GM12865 (cell line): ENCODE measurements around the gene DNAJB6.

Source experiments
- DNase-seq: peaks from one replicate; pipeline ENCODE4 v3.0.0; 2010; ENCODE audit warnings: low read depth
- H3K4me3 ChIP-seq: 2 replicates; pipeline ENCODE4 v1.5.1; 2011; ENCODE audit warnings: mild to moderate bottlenecking, low read depth, low read length, control low read depth
- TF ChIP-seq, protein P1 (sequence below): IDR thresholded peaks from 2 replicates; pipeline ENCODE4 v1.5.1; 2011; ENCODE audit warnings: low read length, control low read depth, low read depth, inconsistent platforms; ENCODE audit not compliant: insufficient read depth; ENCODE audit errors: missing control alignments

DNAJB6 gene

DNA sequence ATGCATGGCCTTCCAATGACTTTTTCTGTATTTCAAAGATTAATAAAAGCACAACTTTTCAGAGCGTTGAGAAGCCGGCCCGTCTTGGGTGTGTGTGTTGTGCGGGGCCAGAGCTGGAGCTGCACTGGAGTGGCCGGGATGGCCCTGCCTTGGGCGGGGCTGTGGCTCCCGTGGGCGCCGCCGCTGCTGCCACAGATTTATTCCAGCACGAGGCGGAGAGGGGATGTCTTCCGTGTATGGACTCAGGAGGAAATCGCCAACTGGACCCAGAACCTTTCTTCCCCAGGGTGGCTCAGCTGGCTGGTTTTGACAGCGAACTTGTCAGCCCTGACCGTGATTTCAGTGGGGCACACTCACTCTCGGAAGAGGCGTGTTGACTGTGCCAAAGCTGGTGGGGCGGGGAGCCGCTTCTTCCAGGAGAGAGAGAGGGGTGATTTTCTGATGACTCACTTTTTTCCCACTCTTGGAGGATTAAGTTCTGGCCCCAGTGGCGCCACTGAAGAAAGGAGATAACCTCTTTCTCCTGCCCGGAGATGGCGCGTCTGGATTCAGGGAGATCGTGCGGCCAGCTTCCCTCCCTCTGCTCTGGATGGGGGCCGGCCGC is 72.4 kb downstream of the DNAJB6 start:
- TF ChIP-seq, protein P1, sequence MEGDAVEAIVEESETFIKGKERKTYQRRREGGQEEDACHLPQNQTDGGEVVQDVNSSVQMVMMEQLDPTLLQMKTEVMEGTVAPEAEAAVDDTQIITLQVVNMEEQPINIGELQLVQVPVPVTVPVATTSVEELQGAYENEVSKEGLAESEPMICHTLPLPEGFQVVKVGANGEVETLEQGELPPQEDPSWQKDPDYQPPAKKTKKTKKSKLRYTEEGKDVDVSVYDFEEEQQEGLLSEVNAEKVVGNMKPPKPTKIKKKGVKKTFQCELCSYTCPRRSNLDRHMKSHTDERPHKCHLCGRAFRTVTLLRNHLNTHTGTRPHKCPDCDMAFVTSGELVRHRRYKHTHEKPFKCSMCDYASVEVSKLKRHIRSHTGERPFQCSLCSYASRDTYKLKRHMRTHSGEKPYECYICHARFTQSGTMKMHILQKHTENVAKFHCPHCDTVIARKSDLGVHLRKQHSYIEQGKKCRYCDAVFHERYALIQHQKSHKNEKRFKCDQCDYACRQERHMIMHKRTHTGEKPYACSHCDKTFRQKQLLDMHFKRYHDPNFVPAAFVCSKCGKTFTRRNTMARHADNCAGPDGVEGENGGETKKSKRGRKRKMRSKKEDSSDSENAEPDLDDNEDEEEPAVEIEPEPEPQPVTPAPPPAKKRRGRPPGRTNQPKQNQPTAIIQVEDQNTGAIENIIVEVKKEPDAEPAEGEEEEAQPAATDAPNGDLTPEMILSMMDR, result no peak
- DNase-seq, result no peak
- no peak overlapping the region for H3K4me3 ChIP-seq

DNA sequence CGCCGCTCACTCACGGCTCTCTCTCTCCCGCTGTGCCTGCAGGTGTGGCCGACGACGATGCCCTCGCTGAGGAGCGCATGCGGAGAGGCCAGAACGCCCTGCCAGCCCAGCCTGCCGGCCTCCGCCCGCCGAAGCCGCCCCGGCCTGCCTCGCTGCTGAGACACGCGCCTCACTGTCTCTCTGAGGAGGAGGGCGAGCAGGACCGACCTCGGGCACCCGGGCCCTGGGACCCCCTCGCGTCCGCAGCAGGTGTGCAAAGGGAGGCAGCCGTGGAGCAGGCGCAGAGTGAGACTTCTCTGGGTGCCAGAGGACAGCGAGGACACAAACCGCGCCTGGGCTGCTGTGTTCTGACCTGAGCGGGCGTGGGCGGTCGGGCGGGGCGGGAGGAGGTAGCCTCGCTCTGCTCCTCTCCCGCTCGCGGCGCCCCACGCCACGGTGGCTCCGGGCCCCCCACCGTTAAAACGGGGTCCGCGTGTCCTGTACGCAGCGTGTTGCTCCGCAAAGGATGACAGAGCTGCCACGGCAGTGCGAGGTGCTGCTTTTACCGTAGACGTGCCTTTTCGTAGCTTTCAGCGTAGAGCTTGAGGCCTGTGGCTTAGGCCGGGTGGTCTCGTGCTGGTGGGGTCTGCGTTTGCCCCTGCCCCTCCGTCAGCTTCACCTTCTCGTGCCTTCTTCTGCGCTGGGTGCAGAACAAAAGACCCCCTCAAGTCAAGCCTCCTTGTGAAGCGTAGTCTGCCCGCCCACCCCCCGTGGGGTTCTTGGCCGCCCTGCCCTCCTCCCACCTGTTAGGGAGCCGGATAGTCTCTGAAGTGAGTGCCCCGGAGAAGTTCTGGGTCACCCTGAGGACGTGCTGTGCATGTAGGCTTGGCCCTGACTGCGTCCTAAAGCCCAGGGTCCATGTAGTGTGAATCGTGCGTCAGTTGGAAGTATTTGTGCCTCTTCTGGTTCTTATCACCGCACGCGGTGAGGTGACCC is 73.2 kb downstream of the DNAJB6 start:
- TF ChIP-seq, protein P1, result no peak
- H3K4me3 ChIP-seq, result no peak overlapping the region
- DNase-seq, result no peak

DNA sequence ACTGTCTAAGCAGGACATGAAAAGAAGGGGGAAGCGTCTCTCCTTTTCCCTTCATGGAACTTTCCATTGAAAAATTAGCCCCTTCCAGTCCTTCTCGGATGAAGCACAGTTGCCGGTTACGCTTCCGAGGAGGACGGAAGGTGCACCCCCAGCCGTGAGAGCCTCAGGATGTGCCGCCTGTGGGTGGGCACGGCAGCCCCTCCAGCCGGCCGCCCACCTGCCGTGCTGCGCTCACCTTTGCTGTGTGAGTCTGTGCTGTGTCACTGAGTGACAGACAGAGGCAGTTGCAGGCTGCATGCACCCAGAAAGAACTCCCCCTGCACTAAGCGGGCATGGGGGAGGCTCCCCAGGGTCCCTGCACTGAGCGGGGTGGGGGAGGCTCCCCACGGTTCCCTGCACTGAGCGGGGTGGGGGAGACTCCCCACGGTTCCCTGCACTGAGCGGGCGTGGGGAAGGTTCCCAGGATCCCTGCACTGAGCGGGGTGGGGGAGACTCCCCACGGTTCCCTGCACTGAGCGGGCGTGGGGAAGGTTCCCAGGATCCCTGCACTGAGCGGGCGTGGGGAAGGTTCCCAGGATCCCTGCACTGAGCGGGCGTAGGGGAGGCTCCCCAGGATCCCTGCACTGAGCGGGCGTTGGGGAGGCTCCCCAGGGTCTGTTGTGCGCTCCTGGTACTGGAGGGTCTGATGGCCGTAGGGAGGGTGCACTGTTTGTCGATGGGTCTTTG is 74.2 kb downstream of the DNAJB6 start:
- TF ChIP-seq, protein P1, result no peak
- no peak overlapping the region for H3K4me3 ChIP-seq
- no peak for DNase-seq

DNA sequence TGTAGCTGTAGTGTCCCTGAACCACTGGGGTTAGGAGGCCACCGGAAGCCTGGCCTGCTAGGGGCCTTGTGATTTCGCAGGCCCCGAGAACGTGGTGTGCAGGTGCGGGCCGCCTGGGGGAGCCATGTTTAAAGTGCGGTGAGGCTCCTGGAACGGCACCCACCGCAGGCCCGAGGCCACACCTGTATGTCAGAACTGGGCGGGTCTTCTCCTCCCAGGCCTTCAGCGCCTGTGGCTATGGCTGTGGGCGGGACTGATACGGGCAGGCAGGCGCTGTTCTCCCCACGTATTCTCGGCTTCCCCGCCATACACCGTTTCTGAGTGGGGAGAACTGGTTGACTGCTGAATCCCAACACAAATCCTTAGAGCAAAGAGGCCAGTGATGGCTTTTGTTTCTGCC is 74.8 kb downstream of the DNAJB6 start:
- H3K4me3 ChIP-seq, result no peak overlapping the region
- TF ChIP-seq, protein P1, result no peak
- DNase-seq, result no peak

DNA sequence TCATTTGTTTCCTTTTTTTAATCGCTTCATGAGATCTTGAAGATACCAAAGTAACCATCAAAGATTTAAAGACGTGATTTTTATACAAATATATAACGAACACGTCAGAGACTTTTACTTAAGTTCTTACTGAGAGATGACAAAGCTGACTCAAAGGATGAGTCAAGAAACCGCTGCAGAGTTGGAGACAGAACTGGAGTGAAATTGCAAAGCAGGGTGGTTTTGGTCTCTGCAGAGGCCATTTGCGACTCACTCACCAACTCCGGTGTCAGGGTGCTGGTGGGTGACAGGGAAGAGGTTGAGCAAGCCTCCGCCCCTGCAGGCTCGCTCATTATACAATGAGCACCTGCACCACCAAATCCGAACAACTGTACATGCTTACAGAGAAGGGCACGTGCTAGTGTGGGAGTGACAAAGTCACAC is 75.2 kb downstream of the DNAJB6 start:
- no peak for DNase-seq
- TF ChIP-seq, protein P1, result no peak
- H3K4me3 ChIP-seq, result no peak overlapping the region

DNA sequence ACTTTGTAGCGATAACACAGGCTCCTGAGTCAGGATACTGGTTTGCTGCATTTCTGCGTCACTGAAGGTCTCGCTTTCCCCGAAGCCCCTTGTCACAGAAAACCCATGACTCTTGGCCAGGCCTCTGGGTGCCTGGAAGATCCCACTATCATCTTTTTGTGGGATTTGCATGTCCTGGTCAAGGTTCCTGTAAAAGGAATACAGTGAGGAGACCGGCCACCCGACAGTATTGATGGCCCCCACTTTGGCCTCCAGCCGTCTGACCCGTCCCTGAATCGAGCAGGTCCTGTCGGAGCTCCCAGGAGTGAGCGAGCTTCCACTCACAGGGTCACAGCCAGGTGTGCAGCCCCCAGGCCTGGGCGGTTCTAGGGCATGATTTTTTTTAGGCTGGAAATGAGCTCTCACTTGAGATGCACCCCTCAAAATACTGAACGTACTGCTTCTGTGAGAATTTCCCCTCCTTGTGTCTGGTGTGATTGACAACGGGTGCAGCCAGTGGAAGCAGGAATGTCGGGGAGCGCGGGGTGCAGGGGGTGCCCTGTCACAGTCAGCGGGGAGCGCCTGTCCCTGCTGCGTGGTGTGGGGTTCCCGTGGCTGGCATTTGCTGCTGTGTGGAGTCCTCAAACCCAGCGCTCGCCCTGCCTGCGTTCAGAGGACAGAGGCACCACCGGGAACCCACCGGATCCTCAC is 75.8 kb downstream of the DNAJB6 start:
- TF ChIP-seq, protein P1, result no peak
- DNase-seq, result no peak
- H3K4me3 ChIP-seq, result no peak overlapping the region
